Endodermal cell (in vitro differentiated cells): ENCODE data around the gene BMP8A. TPM values are rescaled to one million over a fixed set of nuclear protein-coding genes. Genes with fewer than 3 reads are reported as not detected.
"Not testable (repeated sequence)": the region's sequence is repeated elsewhere in the genome, so short reads cannot be mapped to it uniquely, and the experiment has no call there.

Source experiments
- DNase-seq: peaks from one replicate; pipeline ENCODE4 v3.0.0-alpha.2; 2017
- H3K27ac ChIP-seq: 2 replicates; pipeline ENCODE4 v1.5.1; 2013; ENCODE audit warnings: mild to moderate bottlenecking, low read depth, low read length, moderate library complexity
- H3K27me3 ChIP-seq: 2 replicates; pipeline ENCODE4 v1.6.1; 2013; ENCODE audit warnings: mild to moderate bottlenecking, low read length, moderate library complexity; ENCODE audit not compliant: insufficient read depth, control insufficient read depth, poor library complexity, severe bottlenecking
- H3K36me3 ChIP-seq: 2 replicates; pipeline ENCODE4 v1.7.0; 2013; ENCODE audit warnings: mild to moderate bottlenecking, low read length, moderate library complexity; ENCODE audit not compliant: control insufficient read depth, insufficient read depth
- H3K4me1 ChIP-seq: one replicate; pipeline ENCODE4 v1.7.0; 2013; ENCODE audit warnings: low read length; ENCODE audit not compliant: control insufficient read depth, insufficient read depth
- H3K4me3 ChIP-seq: 2 replicates; pipeline ENCODE4 v1.5.1; 2013; ENCODE audit warnings: mild to moderate bottlenecking, low read length, moderate library complexity
- H3K9ac ChIP-seq: 2 replicates; pipeline ENCODE4 v1.6.1; 2013; ENCODE audit warnings: mild to moderate bottlenecking, low read length, moderate library complexity; ENCODE audit not compliant: poor library complexity, severe bottlenecking; ENCODE audit errors: extremely low read depth
- H3K9me3 ChIP-seq: 2 replicates; pipeline ENCODE4 v1.6.1; 2013; ENCODE audit warnings: mild to moderate bottlenecking, low read length, moderate library complexity; ENCODE audit not compliant: control insufficient read depth
- H3K27ac Mint-ChIP-seq: 2 replicates; pipeline ENCODE4 v1.8.0; 2020; ENCODE audit warnings: mixed read lengths
- H3K27me3 Mint-ChIP-seq: 2 replicates; pipeline ENCODE4 v1.8.0; 2021; ENCODE audit warnings: mild to moderate bottlenecking, mixed read lengths; ENCODE audit not compliant: insufficient read depth
- H3K36me3 Mint-ChIP-seq: 2 replicates; pipeline ENCODE4 v1.8.0; 2020; ENCODE audit warnings: low read depth, mixed read lengths
- H3K4me1 Mint-ChIP-seq: 2 replicates; pipeline ENCODE4 v1.8.0; 2020; ENCODE audit warnings: mixed read lengths
- H3K4me3 Mint-ChIP-seq: 2 replicates; pipeline ENCODE4 v1.8.0; 2020; ENCODE audit warnings: mild to moderate bottlenecking, moderate library complexity, mixed read lengths
- H3K9me3 Mint-ChIP-seq: 2 replicates; pipeline ENCODE4 v1.8.0; 2020; ENCODE audit warnings: mild to moderate bottlenecking, mixed read lengths
- WGBS, 2 experiments: methylation state at CpG; one replicate each; pipeline versions ENCODE4 v1.1.5 to v1.1.7; 2013; ENCODE audit warnings: missing lambda C conversion rate in 2 of 2, mixed read lengths in 1 of 2; ENCODE audit not compliant: insufficient coverage in 1 of 2, insufficient read length in 1 of 2; 5-methylcytosine and 5-hydroxymethylcytosine counted together
- total RNA-seq, 2 donors: library from RNA; stranded (reverse); fragmentation: NEBNext Ultra II Directional in 1 of 2; extraction: Animal tissue kit (Norgen Biotek cat#: 25700) in 1 of 2; gene quantifications; 2 replicates in 1 of 2; 3 replicates in 1 of 2; pipeline ENCODE4 v1.2.1, GENCODE V29; 2021
- TF ChIP-seq, protein P1 (sequence below): fragments of 200-600 bp; sonication (generic); conservative IDR thresholded peaks from 2 replicates; pipeline ENCODE4 v1.5.0; 2021; ENCODE audit warnings: antibody characterized with exemption, mild to moderate bottlenecking

The BMP8A gene
- total RNA-seq, 2 donors from 2014 or later, result 0.66 to 0.75 TPM

DNA sequence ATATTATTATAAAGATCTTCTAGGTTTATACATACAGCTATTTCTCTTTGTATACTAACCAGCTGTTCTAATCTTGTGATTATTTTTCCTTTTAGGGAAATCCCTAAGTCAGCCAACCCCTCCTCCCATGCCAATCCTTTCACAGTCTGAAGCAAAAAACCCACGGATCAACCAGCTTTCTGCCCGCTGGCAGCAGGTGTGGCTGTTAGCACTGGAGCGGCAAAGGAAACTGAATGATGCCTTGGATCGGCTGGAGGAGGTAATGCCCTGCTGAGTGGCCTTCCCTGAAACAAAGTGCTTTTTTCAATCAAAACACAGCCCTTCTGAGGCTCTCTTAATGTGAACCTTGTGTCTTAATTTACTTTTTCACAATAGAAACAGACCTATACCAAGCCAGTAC, 32.4 kb upstream of the BMP8A start:
- 95 to 100% methylated on average over 3 to 4 of the region's 4 CpGs for WGBS, 2 experiments
- H3K4me3 ChIP-seq, result no peak overlapping the region
- Mint-ChIP-seq H3K9me3 (no peaks in the 10 kb centered on the region), H3K27me3 (no peaks in the 10 kb centered on the region), H3K4me1 (peaks cover 3% of the 10 kb centered on the region), H3K27ac (no peak overlapping the region), H3K36me3 (peaks cover 94% of the 10 kb centered on the region), H3K4me3 (no peak overlapping the region)
- no peak for DNase-seq
- peaks cover 97% of the 10 kb centered on the region for H3K36me3 ChIP-seq
- H3K27ac ChIP-seq, result no peak overlapping the region
- H3K9ac ChIP-seq, result no peak overlapping the region
- TF ChIP-seq, protein P1, sequence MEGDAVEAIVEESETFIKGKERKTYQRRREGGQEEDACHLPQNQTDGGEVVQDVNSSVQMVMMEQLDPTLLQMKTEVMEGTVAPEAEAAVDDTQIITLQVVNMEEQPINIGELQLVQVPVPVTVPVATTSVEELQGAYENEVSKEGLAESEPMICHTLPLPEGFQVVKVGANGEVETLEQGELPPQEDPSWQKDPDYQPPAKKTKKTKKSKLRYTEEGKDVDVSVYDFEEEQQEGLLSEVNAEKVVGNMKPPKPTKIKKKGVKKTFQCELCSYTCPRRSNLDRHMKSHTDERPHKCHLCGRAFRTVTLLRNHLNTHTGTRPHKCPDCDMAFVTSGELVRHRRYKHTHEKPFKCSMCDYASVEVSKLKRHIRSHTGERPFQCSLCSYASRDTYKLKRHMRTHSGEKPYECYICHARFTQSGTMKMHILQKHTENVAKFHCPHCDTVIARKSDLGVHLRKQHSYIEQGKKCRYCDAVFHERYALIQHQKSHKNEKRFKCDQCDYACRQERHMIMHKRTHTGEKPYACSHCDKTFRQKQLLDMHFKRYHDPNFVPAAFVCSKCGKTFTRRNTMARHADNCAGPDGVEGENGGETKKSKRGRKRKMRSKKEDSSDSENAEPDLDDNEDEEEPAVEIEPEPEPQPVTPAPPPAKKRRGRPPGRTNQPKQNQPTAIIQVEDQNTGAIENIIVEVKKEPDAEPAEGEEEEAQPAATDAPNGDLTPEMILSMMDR, result no peak
- H3K9me3 ChIP-seq, result no peaks in the 10 kb centered on the region
- no peaks in the 10 kb centered on the region for H3K27me3 ChIP-seq
- H3K4me1 ChIP-seq, result peaks cover 4% of the 10 kb centered on the region

DNA sequence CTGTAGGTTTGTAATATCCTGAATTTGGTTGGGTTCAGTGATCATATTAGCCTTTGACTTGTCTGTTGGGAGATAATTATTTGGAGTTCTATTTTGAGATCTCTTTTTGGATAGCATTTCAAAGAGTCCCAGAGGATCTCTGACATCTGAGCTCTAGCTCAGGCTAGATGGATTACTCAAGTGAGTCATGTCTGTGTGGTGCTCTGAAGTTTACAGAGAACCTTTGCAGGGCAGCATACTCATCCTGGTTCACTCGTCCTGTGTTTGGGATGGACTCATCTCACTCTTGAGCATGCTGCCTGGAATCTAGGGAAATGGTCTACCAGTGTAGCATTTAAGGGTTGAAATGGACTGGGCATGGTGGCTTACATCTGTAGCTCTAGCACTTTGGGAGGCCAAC, 29.4 kb upstream of the BMP8A start:
- H3K36me3 ChIP-seq, result peaks cover 97% of the 10 kb centered on the region

DNA sequence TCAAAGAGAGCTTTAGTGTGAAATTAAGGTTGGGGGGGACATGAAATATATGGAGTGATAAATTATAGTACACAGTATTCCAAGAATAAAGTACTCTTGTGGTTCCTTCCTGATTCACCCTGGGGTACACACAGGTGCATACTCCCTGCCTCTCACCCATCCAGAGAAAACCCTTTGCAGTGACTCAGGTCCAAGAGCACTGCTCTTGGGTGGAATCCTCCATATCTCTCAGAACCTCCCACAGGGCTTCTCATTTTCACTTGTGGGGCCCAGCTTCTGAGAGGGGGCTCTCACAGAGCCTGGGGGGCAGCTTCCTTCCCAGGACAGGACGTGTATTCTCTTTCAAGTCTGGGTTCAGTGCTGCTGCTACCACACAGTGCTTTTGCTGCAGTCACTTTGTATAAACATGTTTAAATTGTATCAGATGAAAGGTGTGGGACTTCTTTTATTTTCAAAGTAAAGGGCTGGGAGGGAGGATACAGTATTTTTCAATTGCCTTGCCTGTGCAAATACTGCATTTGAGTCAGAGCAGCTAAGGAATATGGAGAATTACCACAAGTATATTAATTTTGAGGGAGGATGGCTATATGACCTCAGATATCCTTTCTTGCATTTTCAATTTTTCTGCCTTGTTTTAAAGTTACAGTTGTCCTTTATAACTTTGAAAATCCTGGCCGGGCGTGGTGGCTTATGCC, 24.9 kb upstream of the BMP8A start:
- TF ChIP-seq, protein P1, result no peak
- H3K4me1 Mint-ChIP-seq, result no peaks in the 10 kb centered on the region
- Histone ChIP-seq H3K36me3 (peaks cover 97% of the 10 kb centered on the region), H3K4me1 (no peaks in the 10 kb centered on the region), H3K27me3 (no peaks in the 10 kb centered on the region), H3K4me3 (no peak overlapping the region), H3K9me3 (no peaks in the 10 kb centered on the region), H3K9ac (no peak overlapping the region), H3K27ac (no peak overlapping the region)
- H3K4me3 Mint-ChIP-seq, result no peak overlapping the region
- H3K36me3 Mint-ChIP-seq, result peaks cover 73% of the 10 kb centered on the region
- WGBS, 2 experiments, result 87 to 93% methylated on average over 3 of the region's 3 CpGs
- no peak for DNase-seq
- H3K27me3 Mint-ChIP-seq, result no peaks in the 10 kb centered on the region
- no peaks in the 10 kb centered on the region for H3K9me3 Mint-ChIP-seq
- H3K27ac Mint-ChIP-seq, result peak overlapping the region; percentile 19

More for the DNA sequence above, 29.4 kb upstream of the BMP8A start:
- Histone ChIP-seq H3K27ac (no peak overlapping the region), H3K9me3 (no peaks in the 10 kb centered on the region), H3K27me3 (no peaks in the 10 kb centered on the region), H3K9ac (no peak overlapping the region), H3K4me3 (no peak overlapping the region), H3K4me1 (peaks cover 4% of the 10 kb centered on the region)
- no peak for DNase-seq
- no peaks in the 10 kb centered on the region for H3K27me3 Mint-ChIP-seq
- no peak overlapping the region for H3K4me3 Mint-ChIP-seq
- TF ChIP-seq, protein P1, result no peak
- no peak overlapping the region for H3K27ac Mint-ChIP-seq
- WGBS, 2 experiments, result 96% methylated on average over 1 of the region's 1 CpG; no CpG with 5 or more reads in 1 of the 2 experiments
- H3K36me3 Mint-ChIP-seq, result peaks cover 91% of the 10 kb centered on the region
- H3K4me1 Mint-ChIP-seq, result peaks cover 3% of the 10 kb centered on the region
- no peaks in the 10 kb centered on the region for H3K9me3 Mint-ChIP-seq

DNA sequence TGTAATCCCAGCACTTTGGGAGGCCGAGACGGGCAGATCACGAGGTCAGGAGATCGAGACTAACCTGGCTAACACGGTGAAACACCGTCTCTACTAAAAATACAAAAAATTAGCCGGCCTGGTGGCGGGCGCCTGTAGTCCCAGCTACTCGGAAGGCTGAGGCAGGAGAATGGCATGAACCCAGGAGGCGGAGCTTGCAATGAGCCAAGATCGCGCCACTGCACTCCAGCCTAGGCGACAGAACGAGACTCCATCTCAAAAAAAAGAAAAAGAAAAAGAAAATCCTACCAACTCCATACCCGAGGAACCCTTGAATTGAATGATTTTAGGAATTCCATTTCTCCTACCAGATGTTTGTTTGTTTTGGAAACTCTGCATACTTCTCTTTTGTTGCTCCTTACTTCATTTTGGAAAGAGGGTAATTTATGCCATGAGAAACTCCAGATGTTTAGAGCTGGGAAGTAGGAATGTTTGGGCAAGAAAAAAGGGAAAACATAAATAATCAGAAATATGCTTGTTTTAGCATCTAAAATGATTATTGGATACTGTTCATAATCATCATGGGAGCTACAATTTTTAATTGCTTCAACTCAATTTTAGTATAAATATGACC, 24.2 kb upstream of the BMP8A start:
- not testable (repeated sequence) for H3K4me1 Mint-ChIP-seq, H3K4me1 ChIP-seq, H3K27me3 Mint-ChIP-seq, H3K9me3 ChIP-seq, H3K4me3 Mint-ChIP-seq, H3K27me3 ChIP-seq, H3K4me3 ChIP-seq, DNase-seq, H3K27ac ChIP-seq, H3K9me3 Mint-ChIP-seq, H3K9ac ChIP-seq
- Mint-ChIP-seq H3K27ac (peak overlapping the region; percentile 19), H3K36me3 (peaks cover 71% of the 10 kb centered on the region)
- peaks cover 97% of the 10 kb centered on the region for H3K36me3 ChIP-seq
- WGBS, 2 experiments, result 94 to 100% methylated on average over 8 to 12 of the region's 16 CpGs
